ENCODE results near the gene MCF2L.

DNA sequence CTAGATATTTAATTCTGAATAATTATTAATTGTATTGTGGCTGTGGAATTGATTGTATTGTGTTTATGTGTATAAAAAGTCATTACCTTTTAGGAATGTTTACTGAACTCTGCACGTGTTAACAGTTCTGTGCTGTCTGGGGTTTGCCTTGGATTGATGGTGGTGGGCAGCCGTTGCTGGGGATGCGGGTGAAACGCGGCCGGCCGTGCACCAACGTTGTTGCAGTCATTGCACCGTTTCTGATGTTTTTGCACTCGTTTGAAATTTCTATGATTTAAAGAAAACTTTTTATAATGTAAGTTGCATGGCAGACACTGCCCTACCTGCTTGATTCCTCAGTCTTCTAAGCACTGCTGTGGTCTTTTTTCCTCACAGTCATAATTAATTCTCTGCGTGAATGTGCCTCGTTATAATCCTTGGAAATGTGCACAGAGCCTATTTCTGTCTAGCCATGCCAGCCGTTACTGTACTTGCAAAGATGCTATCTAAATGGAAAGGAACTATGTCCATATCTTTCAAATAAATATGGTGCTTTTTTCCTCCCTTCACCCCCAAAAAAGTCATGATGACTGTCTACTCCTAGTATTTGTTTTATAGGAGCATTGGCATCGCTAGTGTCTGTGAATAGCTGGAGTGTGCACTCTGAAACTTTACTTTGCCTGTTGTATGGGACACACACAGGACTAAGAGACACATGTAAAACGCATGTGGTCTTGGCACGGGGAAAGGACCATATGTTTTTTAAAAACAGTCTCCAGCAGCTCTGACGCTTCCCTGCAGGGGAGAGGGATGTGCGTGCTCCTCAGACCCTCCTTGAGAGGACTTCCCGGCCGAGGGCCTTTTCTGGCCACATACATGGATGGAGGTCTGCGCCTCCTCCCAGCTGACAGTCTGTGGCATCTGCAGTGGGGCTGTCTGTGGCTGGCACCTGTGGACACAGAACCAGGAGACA, 40.7 kb upstream of the MCF2L start:
- TF ChIP-seq, protein P1, sequence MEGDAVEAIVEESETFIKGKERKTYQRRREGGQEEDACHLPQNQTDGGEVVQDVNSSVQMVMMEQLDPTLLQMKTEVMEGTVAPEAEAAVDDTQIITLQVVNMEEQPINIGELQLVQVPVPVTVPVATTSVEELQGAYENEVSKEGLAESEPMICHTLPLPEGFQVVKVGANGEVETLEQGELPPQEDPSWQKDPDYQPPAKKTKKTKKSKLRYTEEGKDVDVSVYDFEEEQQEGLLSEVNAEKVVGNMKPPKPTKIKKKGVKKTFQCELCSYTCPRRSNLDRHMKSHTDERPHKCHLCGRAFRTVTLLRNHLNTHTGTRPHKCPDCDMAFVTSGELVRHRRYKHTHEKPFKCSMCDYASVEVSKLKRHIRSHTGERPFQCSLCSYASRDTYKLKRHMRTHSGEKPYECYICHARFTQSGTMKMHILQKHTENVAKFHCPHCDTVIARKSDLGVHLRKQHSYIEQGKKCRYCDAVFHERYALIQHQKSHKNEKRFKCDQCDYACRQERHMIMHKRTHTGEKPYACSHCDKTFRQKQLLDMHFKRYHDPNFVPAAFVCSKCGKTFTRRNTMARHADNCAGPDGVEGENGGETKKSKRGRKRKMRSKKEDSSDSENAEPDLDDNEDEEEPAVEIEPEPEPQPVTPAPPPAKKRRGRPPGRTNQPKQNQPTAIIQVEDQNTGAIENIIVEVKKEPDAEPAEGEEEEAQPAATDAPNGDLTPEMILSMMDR (IDR thresholded peaks at IDR 0.05): no peak
- no peak for TF ChIP-seq POLR2AphosphoS5 (IDR thresholded peaks at IDR 0.05)
- TF ChIP-seq POLR2A (IDR thresholded peaks at IDR 0.05): no peak
- TF ChIP-seq EP300 (IDR thresholded peaks at IDR 0.05; ENCODE audit: low read depth): no peak

All from transverse colon (tissue), 4 donors.